GM12892 (cell line): Measurements from ENCODE around the gene TMEM217.

Experiments
- DNase-seq: peaks from one replicate; pipeline ENCODE4 v3.0.0; 2011; ENCODE audit not compliant: insufficient read length
- FAIRE-seq: peaks from 2 replicates; lab custom pipeline; 2011; peaks lifted over from hg19 to GRCh38; lab: Jason Lieb, UNC
- POLR2A ChIP-seq: IDR thresholded peaks from 2 replicates; pipeline ENCODE4 v1.6.1; 2011; ENCODE audit warnings: low read depth, low read length, control low read depth
- POLR2AphosphoS5 ChIP-seq: IDR thresholded peaks from 2 replicates; pipeline ENCODE4 v1.6.1; 2011; ENCODE audit warnings: low read depth, low read length, control low read depth
- TAF1 ChIP-seq: IDR thresholded peaks from 2 replicates; pipeline ENCODE4 v1.6.1; 2011; ENCODE audit warnings: low read depth, mild to moderate bottlenecking, control low read depth, low read length, borderline replicate concordance

Gene TMEM217

DNA sequence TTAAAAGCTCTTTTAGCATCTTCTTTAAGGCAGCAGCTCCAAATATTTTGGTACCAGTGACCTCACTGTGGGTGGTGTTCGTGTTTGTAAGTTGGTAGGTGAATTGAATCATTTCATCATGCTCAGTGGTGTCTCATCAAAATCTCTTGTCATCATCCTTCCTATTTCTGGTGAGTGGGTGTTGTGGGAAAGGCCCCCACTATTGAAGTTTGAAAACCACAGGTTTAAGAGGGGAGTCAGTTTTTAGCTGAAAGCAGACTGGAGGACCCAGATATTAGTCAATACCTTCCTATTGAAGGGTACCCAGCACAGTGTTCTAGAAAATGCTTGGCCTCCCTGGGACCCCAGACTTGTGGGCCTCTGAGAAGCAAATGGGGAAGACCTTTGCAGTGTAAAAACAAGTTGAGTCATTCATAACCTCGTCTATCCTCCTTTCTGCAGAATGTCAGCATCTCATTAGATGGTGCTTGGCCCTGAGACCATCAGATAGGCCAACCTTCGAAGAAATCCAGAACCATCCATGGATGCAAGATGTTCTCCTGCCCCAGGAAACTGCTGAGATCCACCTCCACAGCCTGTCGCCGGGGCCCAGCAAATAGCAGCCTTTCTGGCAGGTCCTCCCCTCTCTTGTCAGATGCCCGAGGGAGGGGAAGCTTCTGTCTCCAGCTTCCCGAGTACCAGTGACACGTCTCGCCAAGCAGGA, 84.3 kb downstream of the TMEM217 start:
- FAIRE-seq, result no peak
- no peak for DNase-seq
- no peak for TF ChIP-seq POLR2A
- TF ChIP-seq POLR2AphosphoS5, result no peak
- TF ChIP-seq TAF1, result no peak

DNA sequence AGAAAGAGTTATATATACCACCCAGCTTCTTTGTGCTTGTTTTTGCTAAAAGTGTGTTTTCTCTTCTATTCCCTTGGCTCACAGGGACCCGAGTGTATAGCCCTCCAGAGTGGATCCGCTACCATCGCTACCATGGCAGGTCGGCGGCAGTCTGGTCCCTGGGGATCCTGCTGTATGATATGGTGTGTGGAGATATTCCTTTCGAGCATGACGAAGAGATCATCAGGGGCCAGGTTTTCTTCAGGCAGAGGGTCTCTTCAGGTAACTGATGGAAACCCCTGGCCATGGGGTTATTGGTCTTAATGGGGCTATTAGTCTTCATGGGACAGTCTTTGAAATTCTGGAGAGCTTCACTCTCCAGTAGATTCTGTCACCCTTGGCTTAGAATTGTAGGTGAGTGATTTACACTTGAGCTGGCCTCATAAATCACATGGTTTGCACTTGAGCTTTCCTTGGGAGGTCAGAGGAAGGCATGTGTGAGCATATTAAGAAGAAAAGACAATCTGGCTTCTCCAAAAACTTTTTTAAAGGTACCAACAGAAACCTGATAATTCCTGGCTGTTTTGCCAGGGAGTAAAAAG, 84.9 kb downstream of the TMEM217 start:
- TF ChIP-seq POLR2AphosphoS5, result no peak
- no peak for TF ChIP-seq TAF1
- TF ChIP-seq POLR2A, result no peak
- no peak for DNase-seq
- FAIRE-seq, result no peak

DNA sequence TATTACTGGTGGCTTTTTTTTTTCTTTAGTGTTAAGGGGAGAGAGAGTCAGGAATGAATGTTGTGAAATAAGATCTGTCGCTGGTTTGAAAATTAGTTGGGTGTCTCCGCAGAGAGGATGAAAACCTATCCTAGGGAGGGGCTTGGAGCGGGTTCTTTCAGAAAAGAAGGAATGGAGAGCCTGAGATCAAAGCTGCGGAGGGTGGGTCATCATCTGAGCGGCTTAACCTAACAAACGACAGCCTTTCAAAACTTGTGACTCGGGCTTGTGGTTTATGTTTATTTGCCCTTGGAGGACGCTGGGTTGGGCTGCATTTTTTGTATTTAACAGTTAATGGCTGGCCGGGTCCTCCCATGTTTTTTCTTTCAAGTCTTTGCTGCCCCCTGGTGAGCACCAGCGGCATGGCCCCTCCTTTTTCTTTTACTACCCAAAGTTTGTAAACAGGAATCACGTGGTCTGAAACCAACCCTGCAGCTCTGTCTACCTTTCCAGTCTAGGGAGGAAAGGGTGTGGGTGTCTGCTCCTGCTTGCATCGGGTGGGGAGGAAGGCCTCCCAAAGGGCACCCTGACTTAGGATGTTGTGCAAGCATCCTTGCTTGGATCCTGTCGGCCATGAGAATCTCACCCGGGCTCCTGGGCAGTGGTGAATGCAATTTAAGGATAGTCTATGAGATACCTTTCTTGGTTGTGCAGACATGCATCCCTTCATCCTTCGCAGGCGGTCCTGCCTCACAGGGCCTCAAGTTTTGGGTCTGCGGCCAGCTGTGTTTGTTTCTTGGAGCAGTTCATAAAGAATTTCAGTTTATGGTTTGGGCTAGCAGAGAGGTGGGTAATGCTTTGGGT, 85.8 kb downstream of the TMEM217 start:
- FAIRE-seq, result peak; percentile 70
- TF ChIP-seq POLR2AphosphoS5, result no peak
- TF ChIP-seq POLR2A, result no peak
- TF ChIP-seq TAF1, result no peak

GRCh38 chr6:37171201-37171969, 86.6 kb downstream of the TMEM217 start:
- DNase-seq (no peak), FAIRE-seq (no peak)

More for the DNA sequence above, 85.8 kb downstream of the TMEM217 start:
- DNase-seq, result peak; percentile 57

GRCh38 chr6:37170273-37171200, 87.4 kb downstream of the TMEM217 start:
- TF ChIP-seq POLR2A, result no peak
- no peak for TF ChIP-seq TAF1
- no peak for TF ChIP-seq POLR2AphosphoS5
- DNase-seq, result peak; percentile 42
- FAIRE-seq, result peak; percentile 56

More at GRCh38 chr6:37171201-37171969, 86.6 kb downstream of the TMEM217 start:
- TF ChIP-seq TAF1, result no peak
- TF ChIP-seq POLR2A, result no peak
- no peak for TF ChIP-seq POLR2AphosphoS5

- DNase-seq (peak; percentile 92), FAIRE-seq (peak; percentile 91)
- no peak for TF ChIP-seq POLR2A
- no peak; the same call in 1 of the 2 replicates for TF ChIP-seq TAF1
- TF ChIP-seq POLR2AphosphoS5, result no peak
Observed at GRCh38 chr6:37169496-37170272, 88.3 kb downstream of the TMEM217 start, which contains the start of gene PIM1. TSS of gene PIM1 (plus strand) at chr6:37170152. CDS start at chr6:37170576, 424 bp downstream.

DNA sequence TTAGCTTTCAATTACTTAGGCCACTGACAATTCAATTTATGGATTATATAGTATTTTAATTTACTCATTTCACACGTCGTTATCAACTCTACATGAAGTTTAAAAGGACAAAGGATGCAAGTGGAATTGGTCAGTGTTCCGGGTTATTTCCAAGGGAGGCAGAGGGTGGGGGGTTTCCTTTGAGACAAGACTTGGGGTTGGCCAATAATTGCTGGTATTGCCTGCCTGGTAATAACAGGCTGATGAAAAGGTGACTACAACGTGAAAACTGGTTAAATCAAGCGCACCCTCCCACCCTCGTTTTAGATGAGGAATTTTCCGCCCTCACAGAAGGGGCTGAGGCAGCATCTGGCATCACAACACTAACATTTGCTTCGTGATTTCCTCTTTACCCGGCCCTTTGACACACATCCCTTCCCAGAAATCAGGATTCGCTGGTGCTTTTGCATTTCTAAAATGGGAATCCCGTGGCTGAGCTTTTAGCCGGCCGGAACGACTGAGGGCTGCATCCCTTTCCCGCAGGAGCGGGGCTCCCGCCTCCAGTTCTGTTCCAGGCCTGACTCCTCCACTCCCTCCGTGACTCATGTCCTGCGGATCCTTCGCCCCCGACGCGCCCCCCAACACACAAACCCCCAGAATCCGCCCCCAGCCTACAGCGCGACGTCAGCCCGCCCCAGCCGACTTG, 89.0 kb downstream of the TMEM217 start:
- DNase-seq (no peak), FAIRE-seq (peak; percentile 56)
- no peak for TF ChIP-seq POLR2AphosphoS5
- no peak for TF ChIP-seq POLR2A
- no peak for TF ChIP-seq TAF1

GRCh38 chr6:37168163-37168758, 89.7 kb downstream of the TMEM217 start:
- no peak for TF ChIP-seq TAF1
- TF ChIP-seq POLR2A, result no peak
- no peak for TF ChIP-seq POLR2AphosphoS5
- no peak for FAIRE-seq
- DNase-seq, result no peak
